HG02623 (cell line): ENCODE data around the gene EMB.
"Not testable (repeated sequence)": the region's sequence is repeated elsewhere in the genome, so short reads cannot be mapped to it uniquely, and the experiment has no call there.

ENCODE experiments used
- ATAC-seq: cut with Tn5 transposase; IDR thresholded peaks from one replicate; pipeline ENCODE4 v1.9.1; 2021; ENCODE audit warnings: moderate library complexity; ENCODE audit not compliant: unreplicated experiment

Gene EMB

GRCh38 chr5:50440651-50441492 is at the start of gene EMB:
EMB (minus strand) TSS chr5:50441288; CDS start chr5:50441151, 137 bp downstream.
- ATAC-seq = peak; percentile 54

GRCh38 chr5:50489491-50489890 is 48.4 kb upstream of the EMB start:
- not testable (repeated sequence) for ATAC-seq

GRCh38 chr5:50478790-50479189 is 37.7 kb upstream of the EMB start:
- ATAC-seq = not testable (repeated sequence)

GRCh38 chr5:50476549-50476948 is 35.5 kb upstream of the EMB start:
- peak; percentile 99 for ATAC-seq

GRCh38 chr5:50465015-50465414 is 23.9 kb upstream of the EMB start:
- ATAC-seq = not testable (repeated sequence)

GRCh38 chr5:50463726-50464125 is 22.6 kb upstream of the EMB start:
- ATAC-seq = no peak

GRCh38 chr5:50463047-50463446 is 22.0 kb upstream of the EMB start:
- ATAC-seq = no peak

GRCh38 chr5:50462579-50462978 is 21.5 kb upstream of the EMB start:
- not testable (repeated sequence) for ATAC-seq

GRCh38 chr5:50458372-50458771 is 17.3 kb upstream of the EMB start:
- not testable (repeated sequence) for ATAC-seq

- ATAC-seq = not testable (repeated sequence)
Observed at GRCh38 chr5:50449241-50449640, 8.2 kb upstream of the EMB start.

GRCh38 chr5:50447941-50448340 is 6.9 kb upstream of the EMB start:
- no peak for ATAC-seq

GRCh38 chr5:50447228-50447627 is 6.1 kb upstream of the EMB start:
- no peak for ATAC-seq

- ATAC-seq = peak; percentile 67
Observed at GRCh38 chr5:50445296-50445949, 4.3 kb upstream of the EMB start.

GRCh38 chr5:50442559-50443539 is 1.8 kb upstream of the EMB start:
- not testable (repeated sequence) for ATAC-seq

- peak; percentile 2 for ATAC-seq
Observed at GRCh38 chr5:50441493-50441955, 436 bp upstream of the EMB start.

GRCh38 chr5:50439221-50439620 is 1.9 kb downstream of the EMB start:
- ATAC-seq = no peak

GRCh38 chr5:50438060-50438459 is 3.0 kb downstream of the EMB start:
- not testable (repeated sequence) for ATAC-seq

- peak; percentile 51 for ATAC-seq
Observed at GRCh38 chr5:50435168-50435567, 5.9 kb downstream of the EMB start.

GRCh38 chr5:50431133-50431904 is 9.8 kb downstream of the EMB start:
- ATAC-seq = not testable (repeated sequence)
